HCT116 (cell line): ENCODE results near the gene ZNF814. TPM values are rescaled to one million over a fixed set of nuclear protein-coding genes. Genes with fewer than 3 reads are reported as not detected.

ENCODE experiments used
- ATAC-seq: fragments of 200-7000 bp; cut with Tn5 transposase; 2 replicates; pipeline ENCODE4 v1.9.1; 2020; ENCODE audit warnings: mild to moderate bottlenecking, moderate library complexity
- BruUV-seq: library from RNA; stranded (reverse); fragments of 400-500 nt; replicated peaks from 2 replicates; lab custom pipeline; 2021; lab: Mats Ljungman, UMichigan
- CTCF ChIA-PET: fragments of 300-600 bp; sonication (Branson Sonifier 250); formaldehyde crosslinking; loops from one replicate; lab custom pipeline; 2021; ENCODE audit warnings: antibody characterized with exemption; lab: Charles Lee
- POLR2A ChIA-PET: fragments of 300-600, 350-600 bp; sonication (Branson Sonifier 250); formaldehyde crosslinking; loops from one replicate; lab custom pipeline; 2021; ENCODE audit warnings: antibody characterized with exemption; lab: Charles Lee
- RAD21 ChIA-PET, 2 experiments: fragments of 300-600 bp; sonication (Branson Sonifier 250); formaldehyde crosslinking; loops; one replicate each; lab custom pipeline; 2023; ENCODE audit warnings: low total read pairs in 2 of 2; ENCODE audit not compliant: uncharacterized antibody in 2 of 2, unreplicated experiment in 2 of 2, low non-redundant PET in 1 of 2; lab: Charles Lee
- DNase-seq: peaks from one replicate; pipeline ENCODE4 v3.0.0-alpha.2; 2010; ENCODE audit warnings: low read depth, low spot score
- H2AFZ ChIP-seq: fragments of 200-600 bp; shearing (Covaris generic), sonication (generic); 2 replicates; pipeline ENCODE4 v1.6.1; 2017; ENCODE audit warnings: low read depth, mixed run types, mixed read lengths, antibody characterized with exemption, low read length; ENCODE audit not compliant: poor library complexity, severe bottlenecking
- H3K27ac ChIP-seq: 2 replicates; pipeline ENCODE4 v1.5.1; 2012; ENCODE audit warnings: low read depth, low read length
- H3K27me3 ChIP-seq: fragments of 200-600 bp; sonication (generic); 2 replicates; pipeline ENCODE4 v1.6.1; 2016; ENCODE audit warnings: mixed run types, low read length, mixed read lengths; ENCODE audit not compliant: insufficient read depth
- H3K36me3 ChIP-seq, 2 experiments: fragments of 200-500 bp in 1 of 2; fragments of 200-600 bp in 1 of 2; sonication (Bioruptor generic) in 1 of 2; sonication (generic) in 1 of 2; 2 replicates each; pipeline versions ENCODE4 v1.5.1 to v1.6.1; 2014 to 2016; ENCODE audit warnings: low read length in 2 of 2, inconsistent platforms in 1 of 2, mixed read lengths in 1 of 2, mixed run types in 1 of 2; ENCODE audit not compliant: insufficient read depth in 2 of 2, control insufficient read depth in 1 of 2
- H3K4me1 ChIP-seq, 2 experiments: fragments of 200-600 bp in 1 of 2; sonication (generic) in 1 of 2; 2 replicates each; pipeline versions ENCODE4 v1.5.1 to v1.6.1; 2012 to 2017; ENCODE audit warnings: low read length in 2 of 2, inconsistent platforms in 1 of 2, mild to moderate bottlenecking in 1 of 2, mixed read lengths in 1 of 2, mixed run types in 1 of 2, moderate library complexity in 1 of 2; ENCODE audit not compliant: insufficient read depth in 2 of 2, control insufficient read depth in 1 of 2
- H3K4me2 ChIP-seq: fragments of 200-600 bp; sonication (generic); 2 replicates; pipeline ENCODE4 v1.6.1; 2017; ENCODE audit warnings: mixed run types, low read length, mixed read lengths
- H3K4me3 ChIP-seq, 2 experiments: fragments of 200-600 bp in 1 of 2; sonication (generic) in 1 of 2; replicated peaks in 1 of 2; 2 replicates each; pipeline ENCODE4 v1.5.1; 2011 to 2016; ENCODE audit warnings: low read length in 2 of 2, control low read depth in 1 of 2, low read depth in 1 of 2, mild to moderate bottlenecking in 1 of 2, mixed read lengths in 1 of 2, mixed run types in 1 of 2
- H3K79me2 ChIP-seq: fragments of 200-600 bp; sonication (generic); 2 replicates; pipeline ENCODE4 v1.6.1; 2017; ENCODE audit warnings: mild to moderate bottlenecking, mixed run types, low read length, moderate library complexity, mixed read lengths; ENCODE audit not compliant: insufficient read depth
- H3K9ac ChIP-seq: fragments of 200-600 bp; sonication (generic); 2 replicates; pipeline ENCODE4 v1.6.1; 2016; ENCODE audit warnings: low read length, mixed read lengths
- H3K9me2 ChIP-seq: fragments of 200-600 bp; sonication (generic), shearing (Covaris generic); 2 replicates; pipeline ENCODE4 v1.6.1; 2017; ENCODE audit warnings: mixed run types, mild to moderate bottlenecking, moderate library complexity; ENCODE audit not compliant: insufficient read depth
- H3K9me3 ChIP-seq, 2 experiments: fragments of 200-500 bp in 1 of 2; fragments of 200-600 bp in 1 of 2; sonication (Bioruptor generic) in 1 of 2; sonication (generic) in 1 of 2; 2 replicates each; pipeline ENCODE4 v1.6.1; 2014 to 2017; ENCODE audit warnings: low read length in 2 of 2, mixed read lengths in 2 of 2, inconsistent platforms in 1 of 2, low read depth in 1 of 2, mild to moderate bottlenecking in 1 of 2, mixed run types in 1 of 2, moderate library complexity in 1 of 2; ENCODE audit not compliant: control insufficient read depth in 1 of 2, insufficient read depth in 1 of 2
- H4K20me1 ChIP-seq: fragments of 200-600 bp; sonication (generic), shearing (Covaris generic); 2 replicates; pipeline ENCODE4 v1.6.1; 2017; ENCODE audit warnings: mixed run types, mild to moderate bottlenecking, moderate library complexity; ENCODE audit not compliant: insufficient read depth
- ATF3 ChIP-seq: IDR thresholded peaks from 2 replicates; pipeline ENCODE4 v1.6.1; 2012
- CBX3 ChIP-seq: IDR thresholded peaks from 2 replicates; pipeline ENCODE4 v1.6.1; 2012; ENCODE audit warnings: low read depth
- CEBPB ChIP-seq: IDR thresholded peaks from 2 replicates; pipeline ENCODE4 v1.6.1; 2012; ENCODE audit warnings: low read depth
- EGR1 ChIP-seq: IDR thresholded peaks from 2 replicates; pipeline ENCODE4 v1.6.1; 2012; ENCODE audit warnings: low read depth
- EZH2 ChIP-seq: fragments of 200-600 bp; sonication (generic); IDR thresholded peaks from 2 replicates; pipeline ENCODE4 v1.6.1; 2017; ENCODE audit warnings: antibody characterized with exemption, mixed run types
- EZH2phosphoT487 ChIP-seq: fragments of 200-600 bp; IDR thresholded peaks from 2 replicates; pipeline ENCODE4 v1.6.1; 2018; ENCODE audit warnings: antibody characterized with exemption, borderline replicate concordance
- FOSL1 ChIP-seq: IDR thresholded peaks from 2 replicates; pipeline ENCODE4 v1.6.1; 2012; ENCODE audit warnings: low read depth
- POLR2A ChIP-seq: IDR thresholded peaks from 2 replicates; pipeline ENCODE4 v1.7.0; 2011; ENCODE audit warnings: borderline replicate concordance; ENCODE audit not compliant: insufficient read depth, insufficient read length; ENCODE audit errors: extremely low read depth
- POLR2AphosphoS5 ChIP-seq: IDR thresholded peaks from 2 replicates; pipeline ENCODE4 v1.6.1; 2011; ENCODE audit warnings: mild to moderate bottlenecking, low read depth, low read length, moderate library complexity
- RAD21 ChIP-seq: IDR thresholded peaks from 2 replicates; pipeline ENCODE4 v1.6.1; 2012; ENCODE audit warnings: low read depth, mild to moderate bottlenecking
- REST ChIP-seq: IDR thresholded peaks from 2 replicates; pipeline ENCODE4 v1.6.1; 2012; ENCODE audit warnings: low read depth
- SIN3A ChIP-seq: IDR thresholded peaks from 2 replicates; pipeline ENCODE4 v1.6.1; 2012; ENCODE audit warnings: low read depth
- TCF7L2 ChIP-seq: IDR thresholded peaks from 2 replicates; pipeline ENCODE4 v1.7.0; 2011; ENCODE audit warnings: borderline replicate concordance, inconsistent platforms; ENCODE audit not compliant: insufficient read depth, insufficient read length; ENCODE audit errors: extremely low read depth
- YY1 ChIP-seq: IDR thresholded peaks from 2 replicates; pipeline ENCODE4 v1.6.1; 2011; ENCODE audit warnings: low read length, low read depth, moderate library complexity, mild to moderate bottlenecking; ENCODE audit not compliant: insufficient replicate concordance; ENCODE audit errors: extremely low read depth
- ZFX ChIP-seq: fragments of 450-650 bp; IDR thresholded peaks from 2 replicates; pipeline ENCODE4 v1.6.1; 2017
- intact Hi-C: fragments of 100-400 bp; cut with micrococcal nuclease; formaldehyde crosslinking; loops from 2 replicates; pipeline ENCODE4 v1.10.0; 2022
- total RNA-seq: library from RNA; stranded (reverse); gene quantifications from one replicate; pipeline ENCODE4 v1.2.1, GENCODE V29; 2021; ENCODE audit not compliant: unreplicated experiment
- TF ChIP-seq, protein P1 (sequence below): IDR thresholded peaks from 2 replicates; pipeline ENCODE4 v1.6.1; 2012
- TF ChIP-seq, protein P2 (sequence below), 3 experiments: fragments of 200-600 bp in 1 of 3; sonication (generic) in 1 of 3; IDR thresholded peaks in 2 of 3; conservative IDR thresholded peaks in 1 of 3; 2 replicates each; pipeline ENCODE4 v1.5.1; 2012 to 2017; ENCODE audit warnings: low read depth in 2 of 3, low read length in 2 of 3, antibody characterized with exemption in 1 of 3, borderline replicate concordance in 1 of 3, control low read depth in 1 of 3, mild to moderate bottlenecking in 1 of 3, mixed read lengths in 1 of 3, mixed run types in 1 of 3, moderate library complexity in 1 of 3; ENCODE audit not compliant: insufficient read depth in 1 of 3
- TF ChIP-seq, protein P3 (sequence below): IDR thresholded peaks from 2 replicates; pipeline ENCODE4 v1.6.1; 2011; ENCODE audit warnings: mild to moderate bottlenecking, low read length, moderate library complexity; ENCODE audit not compliant: insufficient replicate concordance; ENCODE audit errors: extremely low read depth

Gene ZNF814
- total RNA-seq, 1 experiment from 2014 or later, result 2.5 TPM

DNA sequence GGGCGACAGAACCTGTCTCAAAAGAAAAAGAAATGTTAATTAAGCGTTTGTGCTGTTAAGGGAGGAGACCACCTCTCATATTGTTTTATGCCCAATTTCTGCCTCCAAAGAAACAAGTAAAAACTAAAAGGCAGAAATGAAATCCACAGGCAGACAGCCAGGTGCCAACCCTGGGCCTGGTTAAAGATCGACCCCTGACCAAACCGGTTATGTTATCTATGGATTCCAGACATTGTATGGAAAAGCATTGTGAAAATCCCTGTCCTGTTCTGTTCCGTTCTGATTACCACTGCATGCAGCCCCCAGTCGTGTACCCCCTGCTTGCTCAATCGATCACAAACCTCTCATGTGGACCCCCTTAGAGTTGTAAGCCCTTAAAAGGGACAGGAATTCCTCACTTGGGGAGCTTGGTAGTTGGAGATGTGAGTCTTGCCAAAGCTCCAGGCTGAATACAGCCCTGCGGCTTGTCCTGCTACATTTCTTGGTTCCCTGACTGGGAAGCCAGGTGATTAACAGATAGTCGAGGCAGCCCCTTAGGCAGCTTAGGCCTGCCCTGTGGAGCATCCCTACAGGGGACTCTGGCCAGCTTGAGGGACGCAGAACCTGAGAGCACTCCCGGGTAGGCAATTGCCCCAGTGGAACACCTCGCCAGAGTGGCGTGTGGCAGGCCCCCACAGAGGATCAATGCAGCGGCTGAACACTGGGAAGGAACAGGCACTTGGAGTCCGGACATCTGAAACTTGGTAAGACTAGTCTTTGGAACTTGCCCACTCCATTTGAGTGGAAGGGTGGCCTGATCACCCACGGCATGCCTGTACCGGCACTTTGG is 73.4 kb downstream of the ZNF814 start:
- ATAC-seq (no peak), DNase-seq (no peak)
- RAD21 ChIA-PET, result no interaction called here
- peak overlapping the region; percentile 97; a peak in 3 of 4 replicates for H3K4me3 ChIP-seq
- CTCF ChIA-PET, result interaction anchor here (0.7 kb wide), 1 partner anchor 133 kb away, joined by 3 read pairs; the partner anchor contains the start of gene ZNF551
- H3K9me3 ChIP-seq, result no peaks in the 10 kb centered on the region
- no peak overlapping the region for H2AFZ ChIP-seq
- no TSS peak for BruUV-seq
- H4K20me1 ChIP-seq, result no peaks in the 10 kb centered on the region
- peaks cover 0 to 5% of the 10 kb centered on the region in 2 experiments; a peak in 2 of 4 replicates for H3K36me3 ChIP-seq
- H3K4me2 ChIP-seq, result peak overlapping the region; percentile 81
- H3K27me3 ChIP-seq, result no peaks in the 10 kb centered on the region
- H3K9ac ChIP-seq, result no peak overlapping the region
- POLR2A ChIA-PET, result interaction anchor here (0.7 to 1.3 kb wide), 3 partner anchors 12 to 134 kb away, joined by 3 to 5 read pairs (median 3); partner anchors contain the start of genes ZNF551 and ZNF776
- peaks cover 38% of the 10 kb centered on the region for H3K79me2 ChIP-seq
- intact Hi-C loops, result loop anchor here (5.0 kb wide), 1 partner anchor 133 kb away; the partner anchor contains the start of gene ZNF551
- H3K27ac ChIP-seq, result no peak overlapping the region
- H3K9me2 ChIP-seq, result no peaks in the 10 kb centered on the region
- H3K4me1 ChIP-seq, result peaks cover 0 to 20% of the 10 kb centered on the region in 2 experiments; a peak in 3 of 4 replicates
- TF ChIP-seq ZFX (no peak), YY1 (no peak), EGR1 (no peak), CEBPB (no peak), EZH2 (no peak), EZH2phosphoT487 (no peak), SIN3A (no peak), RAD21 (no peak), POLR2AphosphoS5 (no peak), CBX3 (no peak), POLR2A (no peak), TCF7L2 (no peak), ATF3 (no peak), FOSL1 (no peak), REST (no peak)
- TF ChIP-seq, protein P1, sequence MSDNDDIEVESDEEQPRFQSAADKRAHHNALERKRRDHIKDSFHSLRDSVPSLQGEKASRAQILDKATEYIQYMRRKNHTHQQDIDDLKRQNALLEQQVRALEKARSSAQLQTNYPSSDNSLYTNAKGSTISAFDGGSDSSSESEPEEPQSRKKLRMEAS, result no peak
- TF ChIP-seq, protein P2, sequence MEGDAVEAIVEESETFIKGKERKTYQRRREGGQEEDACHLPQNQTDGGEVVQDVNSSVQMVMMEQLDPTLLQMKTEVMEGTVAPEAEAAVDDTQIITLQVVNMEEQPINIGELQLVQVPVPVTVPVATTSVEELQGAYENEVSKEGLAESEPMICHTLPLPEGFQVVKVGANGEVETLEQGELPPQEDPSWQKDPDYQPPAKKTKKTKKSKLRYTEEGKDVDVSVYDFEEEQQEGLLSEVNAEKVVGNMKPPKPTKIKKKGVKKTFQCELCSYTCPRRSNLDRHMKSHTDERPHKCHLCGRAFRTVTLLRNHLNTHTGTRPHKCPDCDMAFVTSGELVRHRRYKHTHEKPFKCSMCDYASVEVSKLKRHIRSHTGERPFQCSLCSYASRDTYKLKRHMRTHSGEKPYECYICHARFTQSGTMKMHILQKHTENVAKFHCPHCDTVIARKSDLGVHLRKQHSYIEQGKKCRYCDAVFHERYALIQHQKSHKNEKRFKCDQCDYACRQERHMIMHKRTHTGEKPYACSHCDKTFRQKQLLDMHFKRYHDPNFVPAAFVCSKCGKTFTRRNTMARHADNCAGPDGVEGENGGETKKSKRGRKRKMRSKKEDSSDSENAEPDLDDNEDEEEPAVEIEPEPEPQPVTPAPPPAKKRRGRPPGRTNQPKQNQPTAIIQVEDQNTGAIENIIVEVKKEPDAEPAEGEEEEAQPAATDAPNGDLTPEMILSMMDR (IDR thresholded peaks at IDR 0.05 in 2 of 3, conservative IDR thresholded peaks at IDR 0.05 in 1 of 3; ENCODE audit: borderline replicate concordance in 1 of 3, insufficient read depth in 1 of 3, low read depth in 2 of 3, low read length in 2 of 3), result no peak
- TF ChIP-seq, protein P3, sequence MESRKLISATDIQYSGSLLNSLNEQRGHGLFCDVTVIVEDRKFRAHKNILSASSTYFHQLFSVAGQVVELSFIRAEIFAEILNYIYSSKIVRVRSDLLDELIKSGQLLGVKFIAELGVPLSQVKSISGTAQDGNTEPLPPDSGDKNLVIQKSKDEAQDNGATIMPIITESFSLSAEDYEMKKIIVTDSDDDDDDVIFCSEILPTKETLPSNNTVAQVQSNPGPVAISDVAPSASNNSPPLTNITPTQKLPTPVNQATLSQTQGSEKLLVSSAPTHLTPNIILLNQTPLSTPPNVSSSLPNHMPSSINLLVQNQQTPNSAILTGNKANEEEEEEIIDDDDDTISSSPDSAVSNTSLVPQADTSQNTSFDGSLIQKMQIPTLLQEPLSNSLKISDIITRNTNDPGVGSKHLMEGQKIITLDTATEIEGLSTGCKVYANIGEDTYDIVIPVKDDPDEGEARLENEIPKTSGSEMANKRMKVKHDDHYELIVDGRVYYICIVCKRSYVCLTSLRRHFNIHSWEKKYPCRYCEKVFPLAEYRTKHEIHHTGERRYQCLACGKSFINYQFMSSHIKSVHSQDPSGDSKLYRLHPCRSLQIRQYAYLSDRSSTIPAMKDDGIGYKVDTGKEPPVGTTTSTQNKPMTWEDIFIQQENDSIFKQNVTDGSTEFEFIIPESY, result no peak
